Measurements from ENCODE around the gene SARNP. TPM values are rescaled to one million over a fixed set of nuclear protein-coding genes. Genes with fewer than 3 reads are reported as not detected.
A peak's percentile ranks its signal among the peaks of the same experiment; 100 is the strongest.

Gene SARNP
- polyA plus RNA-seq, 2 of the 4 experiments (the other 2 are of a cell fraction), result 123 to 198 TPM

DNA sequence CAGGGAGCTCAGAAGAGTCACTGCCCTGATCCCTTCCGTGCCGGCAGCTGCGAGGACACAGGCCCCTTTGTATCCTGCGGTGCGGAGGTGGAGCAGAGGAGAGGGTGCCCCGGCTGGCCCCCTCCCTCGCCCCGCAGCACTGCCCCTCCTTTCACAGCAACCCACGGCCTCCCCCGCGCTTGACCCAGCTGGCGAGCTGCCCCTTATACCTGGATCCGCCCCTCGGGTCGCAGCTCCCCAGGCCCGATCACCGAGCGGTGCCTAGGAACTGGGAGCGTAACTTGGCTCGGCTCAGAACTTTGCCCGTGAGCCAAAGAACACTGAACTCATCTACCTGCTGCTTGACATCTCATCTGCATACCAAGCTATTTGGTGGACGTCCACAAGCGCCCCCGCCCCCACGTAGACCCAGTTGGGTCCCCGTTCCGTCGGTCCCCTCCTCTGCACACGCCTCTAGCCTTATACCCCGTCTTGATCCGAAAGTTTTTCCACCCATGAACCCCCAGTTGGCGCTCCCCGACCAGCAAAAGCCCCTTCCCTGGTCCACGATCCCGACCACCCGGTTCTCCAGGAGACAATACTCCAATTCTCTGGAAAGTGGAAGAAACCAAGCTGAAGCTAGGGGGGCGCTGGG, 12.6 kb upstream of the SARNP start:
- DNase-seq (ENCODE audit: low read depth in 1 of 2, low spot score in 1 of 2) (peak; percentile 23 to 28), FAIRE-seq (no peak), ATAC-seq (peak; percentile 65 to 74)
- under 1% methylated on average over 21 of the region's 37 CpGs for WGBS (ENCODE audit: missing lambda C conversion rate)
- POLR2A ChIA-PET, result interaction anchor here (0.6 to 2.5 kb wide), 26 partner anchors 10 to 725 kb away, joined by 3 to 84 read pairs (median 4); partner anchors contain the start of genes BLOC1S1, CD63, ORMDL2 and PYM1
- no peak for TF ChIP-seq CHD4 (IDR thresholded peaks at IDR 0.05; ENCODE audit: borderline replicate concordance)
- TF ChIP-seq KDM1A (IDR thresholded peaks at IDR 0.05; ENCODE audit: low read depth), result no peak
- TF ChIP-seq PHF8 (IDR thresholded peaks at IDR 0.05; ENCODE audit: borderline replicate concordance, low read depth), result no peak
- TF ChIP-seq POLR2A (IDR thresholded peaks at IDR 0.05; ENCODE audit: low read length), result peak; percentile 22; the same call in 1 of the 2 replicates
- H3K4me2 ChIP-seq, result peak overlapping the region; percentile 90
- no peaks in the 10 kb centered on the region for H3K9me3 ChIP-seq
- peak overlapping the region; percentile 89 to 91 for H3K27ac ChIP-seq
- H3K4me3 ChIP-seq, result peak overlapping the region; percentile 80
- CTCF ChIA-PET, result interaction anchor here (0.5 to 4.3 kb wide), 10 partner anchors 9 to 296 kb away, joined by 3 to 36 read pairs (median 6); partner anchors contain the start of genes MMP19 and PYM1
- H3K4me1 ChIP-seq, result peaks cover 28% of the 10 kb centered on the region; the same call in 2 of the 3 replicates

DNA sequence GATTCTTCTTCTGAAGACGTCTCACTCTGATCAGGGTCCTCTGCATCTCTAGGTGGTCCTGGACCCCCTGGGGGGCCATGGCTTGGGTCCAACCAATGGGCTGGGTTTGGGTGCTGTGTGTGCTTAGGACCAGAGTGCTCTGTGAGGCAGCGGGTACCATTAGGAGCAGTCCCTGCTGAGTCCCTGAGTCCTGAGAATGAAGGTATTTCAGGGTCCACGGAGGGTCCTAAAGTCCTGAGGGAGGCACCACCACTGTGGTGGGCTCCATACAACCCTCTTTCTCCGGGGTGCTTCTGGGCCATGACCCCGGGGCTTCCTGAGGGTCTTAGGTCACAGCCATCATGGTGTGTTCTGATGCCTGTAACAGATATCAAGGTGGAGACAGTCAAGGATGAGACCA, 10.8 kb upstream of the SARNP start:
- DNase-seq (ENCODE audit: low read depth in 1 of 2, low spot score in 1 of 2) (no peak), ATAC-seq (no peak), FAIRE-seq (no peak)
- TF ChIP-seq, protein P1, sequence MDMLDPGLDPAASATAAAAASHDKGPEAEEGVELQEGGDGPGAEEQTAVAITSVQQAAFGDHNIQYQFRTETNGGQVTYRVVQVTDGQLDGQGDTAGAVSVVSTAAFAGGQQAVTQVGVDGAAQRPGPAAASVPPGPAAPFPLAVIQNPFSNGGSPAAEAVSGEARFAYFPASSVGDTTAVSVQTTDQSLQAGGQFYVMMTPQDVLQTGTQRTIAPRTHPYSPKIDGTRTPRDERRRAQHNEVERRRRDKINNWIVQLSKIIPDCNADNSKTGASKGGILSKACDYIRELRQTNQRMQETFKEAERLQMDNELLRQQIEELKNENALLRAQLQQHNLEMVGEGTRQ (IDR thresholded peaks at IDR 0.05), result no peak
- TF ChIP-seq MAFK (IDR thresholded peaks at IDR 0.05; ENCODE audit: partially characterized antibody) (no peak), SREBF2 (IDR thresholded peaks at IDR 0.05) (no peak), BHLHE40 (IDR thresholded peaks at IDR 0.05; ENCODE audit: low read depth, low read length) (no peak), JUN (IDR thresholded peaks at IDR 0.05) (no peak), HEYL (CRISPR knock-in tag; IDR thresholded peaks at IDR 0.05) (no peak), ZNF302 (CRISPR knock-in tag; IDR thresholded peaks at IDR 0.05) (no peak), POLR2A (IDR thresholded peaks at IDR 0.05; ENCODE audit: low read length) (no peak), MYC (IDR thresholded peaks at IDR 0.05; ENCODE audit: borderline replicate concordance, low read length) (no peak)
- 91% methylated on average over 4 of the region's 5 CpGs for WGBS (ENCODE audit: missing lambda C conversion rate)
- POLR2A ChIA-PET, result interaction anchor here (1.3 to 2.5 kb wide), 5 partner anchors 8 to 112 kb away, joined by 4 to 84 read pairs (median 5); partner anchors contain the start of genes ORMDL2, PYM1 and SARNP
- peaks cover 41% of the 10 kb centered on the region for H3K4me1 ChIP-seq
- H3K27ac ChIP-seq, result peak overlapping the region; percentile 71 to 83
- no peaks in the 10 kb centered on the region for H3K9me3 ChIP-seq
- CTCF ChIA-PET, result interaction anchor here (1.4 to 4.3 kb wide), 4 partner anchors 11 to 111 kb away, joined by 4 to 36 read pairs (median 12); partner anchors contain the start of gene PYM1
- H3K4me3 ChIP-seq, result peak overlapping the region; percentile 80
- peak overlapping the region; percentile 90 for H3K4me2 ChIP-seq

DNA sequence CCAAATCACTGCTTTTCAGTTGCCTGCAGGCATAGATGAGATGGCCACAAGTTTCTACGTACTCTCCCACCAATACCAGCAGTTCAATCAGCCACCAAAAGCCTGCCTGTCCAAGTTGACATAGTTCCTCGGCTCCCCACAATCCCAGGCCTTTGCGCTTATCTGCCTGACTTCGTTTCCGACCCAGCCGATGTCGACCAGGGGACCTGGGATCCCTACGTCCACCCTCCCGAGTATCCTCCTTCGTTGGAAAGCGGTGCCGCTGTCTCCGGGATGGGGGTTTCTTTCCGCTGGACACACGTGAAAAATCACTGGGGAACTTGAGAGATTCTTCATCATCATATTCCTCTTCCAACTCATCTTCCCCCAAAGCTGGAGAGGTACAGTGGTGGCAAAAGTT, 10.3 kb upstream of the SARNP start:
- Histone ChIP-seq H3K4me1 (peaks cover 47% of the 10 kb centered on the region), H3K27ac (no peak overlapping the region), H3K9me3 (no peaks in the 10 kb centered on the region), H3K4me2 (peak overlapping the region; percentile 90), H3K4me3 (no peak overlapping the region)
- DNase-seq (ENCODE audit: low read depth in 1 of 2, low spot score in 1 of 2) (no peak), ATAC-seq (no peak), FAIRE-seq (no peak)
- CTCF ChIA-PET, result interaction anchor here (0.9 to 2.3 kb wide), 2 partner anchors 112 to 1819 kb away, joined by 3 to 7 read pairs; partner anchors contain the start of gene HOXC8
- WGBS (ENCODE audit: missing lambda C conversion rate), result 94% methylated on average over 15 of the region's 15 CpGs
- POLR2A ChIA-PET, result interaction anchor here (0.8 to 1.8 kb wide), 2 partner anchors 10 to 276 kb away, joined by 5 to 11 read pairs; partner anchors contain the start of genes ORMDL2, PA2G4 and SARNP
- TF ChIP-seq HOXB13 (CRISPR knock-in tag; IDR thresholded peaks at IDR 0.05; ENCODE audit: low read depth), result no peak
- TF ChIP-seq MAZ (IDR thresholded peaks at IDR 0.05; ENCODE audit: borderline replicate concordance, low read depth, low read length), result no peak
- TF ChIP-seq, protein P2, sequence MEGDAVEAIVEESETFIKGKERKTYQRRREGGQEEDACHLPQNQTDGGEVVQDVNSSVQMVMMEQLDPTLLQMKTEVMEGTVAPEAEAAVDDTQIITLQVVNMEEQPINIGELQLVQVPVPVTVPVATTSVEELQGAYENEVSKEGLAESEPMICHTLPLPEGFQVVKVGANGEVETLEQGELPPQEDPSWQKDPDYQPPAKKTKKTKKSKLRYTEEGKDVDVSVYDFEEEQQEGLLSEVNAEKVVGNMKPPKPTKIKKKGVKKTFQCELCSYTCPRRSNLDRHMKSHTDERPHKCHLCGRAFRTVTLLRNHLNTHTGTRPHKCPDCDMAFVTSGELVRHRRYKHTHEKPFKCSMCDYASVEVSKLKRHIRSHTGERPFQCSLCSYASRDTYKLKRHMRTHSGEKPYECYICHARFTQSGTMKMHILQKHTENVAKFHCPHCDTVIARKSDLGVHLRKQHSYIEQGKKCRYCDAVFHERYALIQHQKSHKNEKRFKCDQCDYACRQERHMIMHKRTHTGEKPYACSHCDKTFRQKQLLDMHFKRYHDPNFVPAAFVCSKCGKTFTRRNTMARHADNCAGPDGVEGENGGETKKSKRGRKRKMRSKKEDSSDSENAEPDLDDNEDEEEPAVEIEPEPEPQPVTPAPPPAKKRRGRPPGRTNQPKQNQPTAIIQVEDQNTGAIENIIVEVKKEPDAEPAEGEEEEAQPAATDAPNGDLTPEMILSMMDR (IDR thresholded peaks at IDR 0.05), result no peak
- TF ChIP-seq, protein P3, sequence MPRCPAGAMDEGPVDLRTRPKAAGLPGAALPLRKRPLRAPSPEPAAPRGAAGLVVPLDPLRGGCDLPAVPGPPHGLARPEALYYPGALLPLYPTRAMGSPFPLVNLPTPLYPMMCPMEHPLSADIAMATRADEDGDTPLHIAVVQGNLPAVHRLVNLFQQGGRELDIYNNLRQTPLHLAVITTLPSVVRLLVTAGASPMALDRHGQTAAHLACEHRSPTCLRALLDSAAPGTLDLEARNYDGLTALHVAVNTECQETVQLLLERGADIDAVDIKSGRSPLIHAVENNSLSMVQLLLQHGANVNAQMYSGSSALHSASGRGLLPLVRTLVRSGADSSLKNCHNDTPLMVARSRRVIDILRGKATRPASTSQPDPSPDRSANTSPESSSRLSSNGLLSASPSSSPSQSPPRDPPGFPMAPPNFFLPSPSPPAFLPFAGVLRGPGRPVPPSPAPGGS (IDR thresholded peaks at IDR 0.05), result no peak
- TF ChIP-seq NR3C1 (IDR thresholded peaks at IDR 0.05), result no peak
- no peak for TF ChIP-seq EHF (CRISPR knock-in tag; IDR thresholded peaks at IDR 0.05)
- no peak for TF ChIP-seq ZNF302 (CRISPR knock-in tag; IDR thresholded peaks at IDR 0.05)
- TF ChIP-seq, protein P4, sequence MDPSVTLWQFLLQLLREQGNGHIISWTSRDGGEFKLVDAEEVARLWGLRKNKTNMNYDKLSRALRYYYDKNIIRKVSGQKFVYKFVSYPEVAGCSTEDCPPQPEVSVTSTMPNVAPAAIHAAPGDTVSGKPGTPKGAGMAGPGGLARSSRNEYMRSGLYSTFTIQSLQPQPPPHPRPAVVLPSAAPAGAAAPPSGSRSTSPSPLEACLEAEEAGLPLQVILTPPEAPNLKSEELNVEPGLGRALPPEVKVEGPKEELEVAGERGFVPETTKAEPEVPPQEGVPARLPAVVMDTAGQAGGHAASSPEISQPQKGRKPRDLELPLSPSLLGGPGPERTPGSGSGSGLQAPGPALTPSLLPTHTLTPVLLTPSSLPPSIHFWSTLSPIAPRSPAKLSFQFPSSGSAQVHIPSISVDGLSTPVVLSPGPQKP (IDR thresholded peaks at IDR 0.05; ENCODE audit: low read depth, low read length), result no peak
- no peak for TF ChIP-seq HDAC2 (IDR thresholded peaks at IDR 0.05)
- TF ChIP-seq KDM1A (IDR thresholded peaks at IDR 0.05; ENCODE audit: low read depth), result no peak
